ENCODE results near the gene OR2C3. TPM values are rescaled to one million over a fixed set of nuclear protein-coding genes. Genes with fewer than 3 reads are reported as not detected.

Gene OR2C3
- total and polyA plus RNA-seq, 2 experiments from 2014 or later, result not detected

GRCh38 chr1:247548769-247549182 is 12.5 kb upstream of the OR2C3 start, which contains the start of gene GCSAML:
Gene GCSAML, plus strand, starts transcription at chr1:247549134. Its CDS starts 58 bp downstream, at chr1:247549192.
- Histone ChIP-seq H3K27me3 (no peaks in the 10 kb centered on the region), H3K9me3 (ENCODE audit: low read depth) (no peaks in the 10 kb centered on the region), H3K4me3 (no peak within 1 kb of the TSS), H3K36me3 (no peaks in the 10 kb centered on the region), H3K4me1 (ENCODE audit: low read depth) (no peaks in the 10 kb centered on the region), H3K27ac (no peak within 1 kb of the TSS)
- DNase-seq (ENCODE audit: low read depth in 1 of 2, low spot score in 1 of 2), result no peak
- TF ChIP-seq, protein P1, sequence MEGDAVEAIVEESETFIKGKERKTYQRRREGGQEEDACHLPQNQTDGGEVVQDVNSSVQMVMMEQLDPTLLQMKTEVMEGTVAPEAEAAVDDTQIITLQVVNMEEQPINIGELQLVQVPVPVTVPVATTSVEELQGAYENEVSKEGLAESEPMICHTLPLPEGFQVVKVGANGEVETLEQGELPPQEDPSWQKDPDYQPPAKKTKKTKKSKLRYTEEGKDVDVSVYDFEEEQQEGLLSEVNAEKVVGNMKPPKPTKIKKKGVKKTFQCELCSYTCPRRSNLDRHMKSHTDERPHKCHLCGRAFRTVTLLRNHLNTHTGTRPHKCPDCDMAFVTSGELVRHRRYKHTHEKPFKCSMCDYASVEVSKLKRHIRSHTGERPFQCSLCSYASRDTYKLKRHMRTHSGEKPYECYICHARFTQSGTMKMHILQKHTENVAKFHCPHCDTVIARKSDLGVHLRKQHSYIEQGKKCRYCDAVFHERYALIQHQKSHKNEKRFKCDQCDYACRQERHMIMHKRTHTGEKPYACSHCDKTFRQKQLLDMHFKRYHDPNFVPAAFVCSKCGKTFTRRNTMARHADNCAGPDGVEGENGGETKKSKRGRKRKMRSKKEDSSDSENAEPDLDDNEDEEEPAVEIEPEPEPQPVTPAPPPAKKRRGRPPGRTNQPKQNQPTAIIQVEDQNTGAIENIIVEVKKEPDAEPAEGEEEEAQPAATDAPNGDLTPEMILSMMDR (IDR thresholded peaks at IDR 0.05; ENCODE audit: low read depth, low read length), result no peak

- TF ChIP-seq, protein P1 (IDR thresholded peaks at IDR 0.05; ENCODE audit: low read depth, low read length), result no peak
- DNase-seq (ENCODE audit: low read depth in 1 of 2, low spot score in 1 of 2), result no peak
- Histone ChIP-seq H3K4me3 (no peak overlapping the region), H3K4me1 (ENCODE audit: low read depth) (no peaks in the 10 kb centered on the region), H3K36me3 (no peaks in the 10 kb centered on the region), H3K27me3 (no peaks in the 10 kb centered on the region), H3K9me3 (ENCODE audit: low read depth) (no peaks in the 10 kb centered on the region), H3K27ac (no peak overlapping the region)
These were observed 11.9 kb upstream of the OR2C3 start for GRCh38 chr1:247548092-247548491.

DNA sequence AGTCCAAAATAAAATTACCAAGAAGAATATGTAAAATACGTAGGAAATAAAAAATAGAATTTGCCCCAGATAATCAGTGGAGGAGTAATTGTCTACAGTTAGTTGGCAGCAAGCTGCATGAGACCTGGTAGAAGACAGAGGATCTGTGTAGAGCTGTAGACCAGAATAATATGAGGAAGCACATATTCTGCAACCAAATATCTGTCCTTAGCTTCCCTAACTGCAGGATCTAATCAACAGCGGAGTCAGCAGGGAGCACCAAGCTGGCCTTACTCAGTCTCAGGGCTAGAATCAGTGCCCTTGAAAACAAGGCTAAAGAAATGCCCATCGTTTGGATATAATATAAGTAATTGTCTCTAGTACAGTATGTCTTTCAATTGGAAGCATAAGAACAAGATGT is 6.6 kb upstream of the OR2C3 start:
- H3K4me3 ChIP-seq, result no peak overlapping the region
- H3K36me3 ChIP-seq, result no peaks in the 10 kb centered on the region
- H3K27ac ChIP-seq, result no peak overlapping the region
- H3K4me1 ChIP-seq (ENCODE audit: low read depth), result no peaks in the 10 kb centered on the region
- H3K27me3 ChIP-seq, result no peaks in the 10 kb centered on the region
- no peaks in the 10 kb centered on the region for H3K9me3 ChIP-seq (ENCODE audit: low read depth)
- no peak for DNase-seq (ENCODE audit: low read depth in 1 of 2, low spot score in 1 of 2)
- TF ChIP-seq, protein P1 (IDR thresholded peaks at IDR 0.05; ENCODE audit: low read depth, low read length), result no peak

DNA sequence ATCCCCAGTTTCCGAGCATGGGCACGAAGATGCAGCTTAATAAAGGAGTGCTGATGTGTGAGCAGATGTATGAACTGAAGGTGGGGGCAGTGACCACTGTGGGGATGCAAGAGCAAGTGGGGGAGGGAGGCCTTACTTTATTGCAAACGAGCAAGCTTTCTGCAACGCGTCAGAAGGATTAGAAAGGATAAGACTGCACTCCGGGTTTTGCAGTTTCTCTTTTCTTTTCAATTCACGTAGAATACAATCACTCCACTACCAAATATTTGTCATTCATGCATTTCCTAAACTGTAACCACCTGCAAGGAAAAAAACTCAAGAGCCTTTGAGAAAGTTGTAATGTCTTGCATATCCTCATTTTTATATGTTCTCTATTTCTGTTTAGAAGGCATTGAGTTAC is 4.3 kb upstream of the OR2C3 start:
- Histone ChIP-seq H3K27ac (no peak overlapping the region), H3K4me1 (ENCODE audit: low read depth) (no peaks in the 10 kb centered on the region), H3K36me3 (no peaks in the 10 kb centered on the region), H3K9me3 (ENCODE audit: low read depth) (no peaks in the 10 kb centered on the region), H3K27me3 (no peaks in the 10 kb centered on the region), H3K4me3 (no peak overlapping the region)
- TF ChIP-seq, protein P1 (IDR thresholded peaks at IDR 0.05; ENCODE audit: low read depth, low read length), result no peak
- no peak for DNase-seq (ENCODE audit: low read depth in 1 of 2, low spot score in 1 of 2)

- TF ChIP-seq, protein P1 (IDR thresholded peaks at IDR 0.05; ENCODE audit: low read depth, low read length), result no peak
- Histone ChIP-seq H3K4me3 (no peak overlapping the region), H3K4me1 (ENCODE audit: low read depth) (no peaks in the 10 kb centered on the region), H3K27ac (no peak overlapping the region), H3K27me3 (no peaks in the 10 kb centered on the region), H3K36me3 (no peaks in the 10 kb centered on the region), H3K9me3 (ENCODE audit: low read depth) (no peaks in the 10 kb centered on the region)
- no peak for DNase-seq (ENCODE audit: low read depth in 1 of 2, low spot score in 1 of 2)
These were observed 3.0 kb upstream of the OR2C3 start for GRCh38 chr1:247539215-247539614.

DNA sequence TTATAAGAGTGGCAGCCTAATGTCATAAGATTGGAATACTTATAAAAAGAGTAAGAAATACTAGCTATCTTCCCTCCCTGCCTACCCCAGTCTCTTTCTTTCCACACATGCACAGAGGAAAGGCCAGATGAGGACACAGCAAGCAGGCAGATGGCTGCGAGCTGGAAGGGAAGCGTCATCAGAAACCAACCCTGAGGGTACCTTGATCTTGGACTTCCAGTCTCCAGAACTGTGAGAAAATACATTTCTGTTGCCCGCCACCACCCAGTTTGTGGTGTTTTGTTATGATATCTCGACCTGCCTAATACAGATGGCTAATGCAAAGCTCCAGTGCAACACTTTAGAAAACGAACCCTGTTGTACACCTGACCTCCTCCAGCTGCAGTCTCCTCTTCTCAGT is 2.3 kb upstream of the OR2C3 start:
- TF ChIP-seq, protein P1 (IDR thresholded peaks at IDR 0.05; ENCODE audit: low read depth, low read length), result no peak
- no peak for DNase-seq (ENCODE audit: low read depth in 1 of 2, low spot score in 1 of 2)
- Histone ChIP-seq H3K27me3 (no peaks in the 10 kb centered on the region), H3K4me1 (ENCODE audit: low read depth) (no peaks in the 10 kb centered on the region), H3K36me3 (no peaks in the 10 kb centered on the region), H3K4me3 (no peak overlapping the region), H3K27ac (no peak overlapping the region), H3K9me3 (ENCODE audit: low read depth) (no peaks in the 10 kb centered on the region)

All from cardiac muscle cell (in vitro differentiated cells and primary cell).